ENCODE measurements around the gene NDE1. TPM values are rescaled to one million over a fixed set of nuclear protein-coding genes. Genes with fewer than 3 reads are reported as not detected.

The NDE1 gene
- total and polyA plus RNA-seq, 9 of the 15 experiments (the other 6 are each of a cell fraction or from before 2014, with no cell fraction given), result 3.1 to 59.9 (median 30.0) TPM

DNA sequence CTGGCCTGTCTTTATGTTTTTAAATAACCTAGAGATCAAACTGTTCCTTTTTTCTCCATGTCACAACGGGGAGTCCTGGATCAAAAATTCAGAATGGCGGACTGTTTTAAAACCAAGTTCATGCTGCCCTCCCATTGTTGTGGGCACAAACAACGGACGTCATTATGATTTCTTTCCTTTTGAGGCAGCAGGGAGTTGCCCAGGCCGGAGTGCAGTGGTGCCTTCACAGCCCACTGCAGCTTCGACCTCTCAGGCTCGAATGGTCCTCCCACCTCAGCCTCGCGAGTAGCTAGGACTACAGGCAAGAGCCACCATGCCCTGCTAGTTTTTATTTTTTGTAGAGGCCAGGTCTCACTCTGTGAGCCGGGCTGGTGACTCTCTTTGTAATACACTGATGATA lies 26.5 kb downstream of the NDE1 start (continued):
- TF ChIP-seq, protein P1, sequence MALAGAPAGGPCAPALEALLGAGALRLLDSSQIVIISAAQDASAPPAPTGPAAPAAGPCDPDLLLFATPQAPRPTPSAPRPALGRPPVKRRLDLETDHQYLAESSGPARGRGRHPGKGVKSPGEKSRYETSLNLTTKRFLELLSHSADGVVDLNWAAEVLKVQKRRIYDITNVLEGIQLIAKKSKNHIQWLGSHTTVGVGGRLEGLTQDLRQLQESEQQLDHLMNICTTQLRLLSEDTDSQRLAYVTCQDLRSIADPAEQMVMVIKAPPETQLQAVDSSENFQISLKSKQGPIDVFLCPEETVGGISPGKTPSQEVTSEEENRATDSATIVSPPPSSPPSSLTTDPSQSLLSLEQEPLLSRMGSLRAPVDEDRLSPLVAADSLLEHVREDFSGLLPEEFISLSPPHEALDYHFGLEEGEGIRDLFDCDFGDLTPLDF (CRISPR knock-in tag; IDR thresholded peaks at IDR 0.05), result no peak
- no peak for TF ChIP-seq BMI1 (IDR thresholded peaks at IDR 0.05; ENCODE audit: low read length)

GRCh38 chr16:15677447-15677846 lies 27.4 kb downstream of the NDE1 start:
- Histone ChIP-seq H3K4me3 (no peak overlapping the region), H2AFZ (ENCODE audit: low read depth, low read length) (no peak overlapping the region), H3K9ac (ENCODE audit: insufficient read depth in 1 of 2, low read depth in 2 of 2, low read length in 2 of 2) (no peak overlapping the region), H3K4me1 (replicated peaks in 1 of 2; ENCODE audit: control insufficient read depth in 2 of 2, insufficient read depth in 2 of 2, low read length in 2 of 2) (no peaks in the 10 kb centered on the region; a peak in 1 of 5 replicates), H3K27me3 (ENCODE audit: control insufficient read depth in 2 of 2, insufficient read depth in 2 of 2, low read length in 2 of 2) (no peaks in the 10 kb centered on the region), H3K27ac (ENCODE audit: extremely low read depth, low read depth, low read length) (no peak overlapping the region), H4K20me1 (replicated peaks; ENCODE audit: control insufficient read depth, insufficient read depth, low read length) (no peaks in the 10 kb centered on the region), H3K36me3 (ENCODE audit: control insufficient read depth, insufficient read depth, low read length) (peaks cover 57% of the 10 kb centered on the region; the same call in 2 of the 3 replicates), H3K4me2 (ENCODE audit: insufficient read depth, low read length) (no peak overlapping the region), H3K9me3 (replicated peaks; ENCODE audit: control insufficient read depth, insufficient read depth, low read depth, low read length) (no peaks in the 10 kb centered on the region), H3K79me2 (ENCODE audit: control insufficient read depth, insufficient read depth, low read length) (no peaks in the 10 kb centered on the region), H3K9me1 (ENCODE audit: control insufficient read depth, insufficient read depth, low read length) (no peaks in the 10 kb centered on the region)
- no peak for FAIRE-seq
- intact Hi-C loops (cut with micrococcal nuclease), result no loop called here
- DNase-seq (ENCODE audit: extremely low read depth in 1 of 4, low spot score in 3 of 4), result no peak
- no peak for TF ChIP-seq NFXL1 (CRISPR knock-in tag; IDR thresholded peaks at IDR 0.05)
- no peak for TF ChIP-seq ZNF699 (CRISPR knock-in tag; IDR thresholded peaks at IDR 0.05; ENCODE audit: insufficient replicate concordance)
- no peak for TF ChIP-seq ZNF431 (CRISPR knock-in tag; IDR thresholded peaks at IDR 0.05)
- TF ChIP-seq PML (IDR thresholded peaks at IDR 0.05; ENCODE audit: low read length), result no peak
- CTCF ChIA-PET (ENCODE audit: low intra/inter-chr PET ratio), result no interaction called here
- ATAC-seq, result no peak
- in situ Hi-C loops (cut with MboI), result no loop called here
- no TSS peak for BruUV-seq (replicated peaks)
- POLR2A ChIA-PET, result no interaction called here
- WGBS (ENCODE audit: insufficient coverage, low coverage, missing lambda C conversion rate), result 79% methylated on average over 4 of the region's 5 CpGs
